ENCODE data around the gene ATP6V1G2.

The ATP6V1G2 gene

DNA sequence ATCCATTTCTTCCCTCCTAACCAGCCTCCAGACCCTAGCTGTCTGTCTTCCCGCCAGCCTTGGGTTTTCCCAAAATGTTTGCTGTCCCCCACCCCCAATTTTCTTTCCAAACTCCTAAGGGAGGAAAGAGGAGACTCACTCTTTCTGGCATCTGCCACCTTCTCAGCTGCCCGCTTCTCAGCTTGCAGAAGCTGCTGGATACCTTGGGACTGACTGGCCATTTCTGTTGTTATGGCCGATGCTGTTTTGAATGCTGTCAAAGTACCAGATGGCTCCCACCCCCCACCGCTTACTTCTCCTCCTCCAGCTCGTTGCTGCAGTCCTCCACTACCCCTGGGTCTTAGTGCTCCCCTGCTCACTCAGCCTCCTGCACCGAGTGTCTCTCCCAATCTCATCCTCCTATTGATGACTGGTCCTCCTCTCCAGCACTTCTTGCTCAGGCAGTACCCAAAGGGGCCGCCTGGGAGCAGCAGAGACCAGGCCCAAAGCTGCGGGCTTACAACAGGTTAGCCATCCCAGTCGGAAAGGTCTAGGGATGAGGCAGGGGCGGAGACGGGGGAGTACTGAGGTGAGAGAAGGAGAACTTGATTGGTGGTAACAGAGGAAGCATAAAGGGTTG, at the start of gene ATP6V1G2 (continued):
- TF ChIP-seq, protein P1, sequence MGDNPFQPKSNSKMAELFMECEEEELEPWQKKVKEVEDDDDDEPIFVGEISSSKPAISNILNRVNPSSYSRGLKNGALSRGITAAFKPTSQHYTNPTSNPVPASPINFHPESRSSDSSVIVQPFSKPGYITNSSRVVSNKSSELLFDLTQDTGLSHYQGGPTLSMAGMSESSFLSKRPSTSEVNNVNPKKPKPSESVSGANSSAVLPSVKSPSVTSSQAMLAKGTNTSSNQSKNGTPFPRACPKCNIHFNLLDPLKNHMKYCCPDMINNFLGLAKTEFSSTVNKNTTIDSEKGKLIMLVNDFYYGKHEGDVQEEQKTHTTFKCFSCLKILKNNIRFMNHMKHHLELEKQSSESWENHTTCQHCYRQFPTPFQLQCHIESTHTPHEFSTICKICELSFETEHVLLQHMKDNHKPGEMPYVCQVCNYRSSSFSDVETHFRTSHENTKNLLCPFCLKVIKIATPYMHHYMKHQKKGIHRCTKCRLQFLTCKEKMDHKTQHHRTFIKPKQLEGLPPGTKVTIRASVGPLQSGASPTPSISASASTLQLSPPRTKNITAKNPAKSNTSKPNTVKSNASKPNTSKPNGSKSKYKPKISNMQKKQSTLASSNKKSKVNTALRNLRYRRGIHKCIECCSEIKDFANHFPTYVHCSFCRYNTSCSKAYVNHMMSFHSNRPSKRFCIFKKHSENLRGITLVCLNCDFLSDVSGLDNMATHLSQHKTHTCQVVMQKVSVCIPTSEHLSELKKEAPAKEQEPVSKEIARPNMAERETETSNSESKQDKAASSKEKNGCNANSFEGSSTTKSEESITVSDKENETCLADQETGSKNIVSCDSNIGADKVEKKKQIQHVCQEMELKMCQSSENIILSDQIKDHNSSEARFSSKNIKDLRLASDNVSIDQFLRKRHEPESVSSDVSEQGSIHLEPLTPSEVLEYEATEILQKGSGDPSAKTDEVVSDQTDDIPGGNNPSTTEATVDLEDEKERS (tag by site-specific recombination; IDR thresholded peaks at IDR 0.05): no peak
- TF ChIP-seq, protein P2, sequence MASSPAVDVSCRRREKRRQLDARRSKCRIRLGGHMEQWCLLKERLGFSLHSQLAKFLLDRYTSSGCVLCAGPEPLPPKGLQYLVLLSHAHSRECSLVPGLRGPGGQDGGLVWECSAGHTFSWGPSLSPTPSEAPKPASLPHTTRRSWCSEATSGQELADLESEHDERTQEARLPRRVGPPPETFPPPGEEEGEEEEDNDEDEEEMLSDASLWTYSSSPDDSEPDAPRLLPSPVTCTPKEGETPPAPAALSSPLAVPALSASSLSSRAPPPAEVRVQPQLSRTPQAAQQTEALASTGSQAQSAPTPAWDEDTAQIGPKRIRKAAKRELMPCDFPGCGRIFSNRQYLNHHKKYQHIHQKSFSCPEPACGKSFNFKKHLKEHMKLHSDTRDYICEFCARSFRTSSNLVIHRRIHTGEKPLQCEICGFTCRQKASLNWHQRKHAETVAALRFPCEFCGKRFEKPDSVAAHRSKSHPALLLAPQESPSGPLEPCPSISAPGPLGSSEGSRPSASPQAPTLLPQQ (tag by site-specific recombination; IDR thresholded peaks at IDR 0.05): peak; percentile 10; the same call in 1 of the 2 replicates
- TF ChIP-seq, protein P3, sequence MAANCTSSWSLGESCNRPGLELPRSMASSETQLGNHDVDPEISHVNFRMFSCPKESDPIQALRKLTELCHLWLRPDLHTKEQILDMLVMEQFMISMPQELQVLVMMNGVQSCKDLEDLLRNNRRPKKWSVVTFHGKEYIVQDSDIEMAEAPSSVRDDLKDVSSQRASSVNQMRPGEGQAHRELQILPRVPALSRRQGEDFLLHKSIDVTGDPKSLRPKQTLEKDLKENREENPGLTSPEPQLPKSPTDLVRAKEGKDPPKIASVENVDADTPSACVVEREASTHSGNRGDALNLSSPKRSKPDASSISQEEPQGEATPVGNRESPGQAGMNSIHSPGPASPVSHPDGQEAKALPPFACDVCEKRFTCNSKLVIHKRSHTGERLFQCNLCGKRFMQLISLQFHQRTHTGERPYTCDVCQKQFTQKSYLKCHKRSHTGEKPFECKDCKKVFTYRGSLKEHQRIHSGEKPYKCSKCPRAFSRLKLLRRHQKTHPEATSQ (tag by site-specific recombination; IDR thresholded peaks at IDR 0.05): no peak
- TF ChIP-seq SCRT1 (tag by site-specific recombination; IDR thresholded peaks at IDR 0.05; ENCODE audit: borderline replicate concordance): peak; percentile 99
- TF ChIP-seq ZNF223 (tag by site-specific recombination; IDR thresholded peaks at IDR 0.05): no peak
- peak; percentile 11; the same call in 1 of the 2 replicates for TF ChIP-seq ZBTB20 (tag by site-specific recombination; IDR thresholded peaks at IDR 0.05)
- no peak for TF ChIP-seq ZNF777 (tag by site-specific recombination; IDR thresholded peaks at IDR 0.05; ENCODE audit: borderline replicate concordance)
- no peak for TF ChIP-seq SP7 (tag by site-specific recombination; IDR thresholded peaks at IDR 0.05)
- TF ChIP-seq, protein P4, sequence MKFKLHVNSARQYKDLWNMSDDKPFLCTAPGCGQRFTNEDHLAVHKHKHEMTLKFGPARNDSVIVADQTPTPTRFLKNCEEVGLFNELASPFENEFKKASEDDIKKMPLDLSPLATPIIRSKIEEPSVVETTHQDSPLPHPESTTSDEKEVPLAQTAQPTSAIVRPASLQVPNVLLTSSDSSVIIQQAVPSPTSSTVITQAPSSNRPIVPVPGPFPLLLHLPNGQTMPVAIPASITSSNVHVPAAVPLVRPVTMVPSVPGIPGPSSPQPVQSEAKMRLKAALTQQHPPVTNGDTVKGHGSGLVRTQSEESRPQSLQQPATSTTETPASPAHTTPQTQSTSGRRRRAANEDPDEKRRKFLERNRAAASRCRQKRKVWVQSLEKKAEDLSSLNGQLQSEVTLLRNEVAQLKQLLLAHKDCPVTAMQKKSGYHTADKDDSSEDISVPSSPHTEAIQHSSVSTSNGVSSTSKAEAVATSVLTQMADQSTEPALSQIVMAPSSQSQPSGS (tag by site-specific recombination; IDR thresholded peaks at IDR 0.05; ENCODE audit: low read depth): no peak
- TF ChIP-seq ZNF174 (tag by site-specific recombination; IDR thresholded peaks at IDR 0.05): no peak
- TF ChIP-seq FEZF1 (tag by site-specific recombination; IDR thresholded peaks at IDR 0.05): peak; percentile 72
- TF ChIP-seq, protein P5, sequence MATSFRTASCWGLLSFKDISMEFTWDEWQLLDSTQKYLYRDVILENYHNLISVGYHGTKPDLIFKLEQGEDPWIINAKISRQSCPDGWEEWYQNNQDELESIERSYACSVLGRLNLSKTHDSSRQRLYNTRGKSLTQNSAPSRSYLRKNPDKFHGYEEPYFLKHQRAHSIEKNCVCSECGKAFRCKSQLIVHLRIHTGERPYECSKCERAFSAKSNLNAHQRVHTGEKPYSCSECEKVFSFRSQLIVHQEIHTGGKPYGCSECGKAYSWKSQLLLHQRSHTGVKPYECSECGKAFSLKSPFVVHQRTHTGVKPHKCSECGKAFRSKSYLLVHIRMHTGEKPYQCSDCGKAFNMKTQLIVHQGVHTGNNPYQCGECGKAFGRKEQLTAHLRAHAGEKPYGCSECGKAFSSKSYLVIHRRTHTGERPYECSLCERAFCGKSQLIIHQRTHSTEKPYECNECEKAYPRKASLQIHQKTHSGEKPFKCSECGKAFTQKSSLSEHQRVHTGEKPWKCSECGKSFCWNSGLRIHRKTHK (tag by site-specific recombination; IDR thresholded peaks at IDR 0.05): no peak
- no peak for TF ChIP-seq ZNF596 (tag by site-specific recombination; IDR thresholded peaks at IDR 0.05)
- no peak for TF ChIP-seq ZNF311 (tag by site-specific recombination; IDR thresholded peaks at IDR 0.05; ENCODE audit: borderline replicate concordance)
- TF ChIP-seq SCRT2 (tag by site-specific recombination; IDR thresholded peaks at IDR 0.05): peak; percentile 100
- no peak; the same call in 1 of the 2 replicates for TF ChIP-seq ZNF629 (tag by site-specific recombination; IDR thresholded peaks at IDR 0.05)
- TF ChIP-seq, protein P6, sequence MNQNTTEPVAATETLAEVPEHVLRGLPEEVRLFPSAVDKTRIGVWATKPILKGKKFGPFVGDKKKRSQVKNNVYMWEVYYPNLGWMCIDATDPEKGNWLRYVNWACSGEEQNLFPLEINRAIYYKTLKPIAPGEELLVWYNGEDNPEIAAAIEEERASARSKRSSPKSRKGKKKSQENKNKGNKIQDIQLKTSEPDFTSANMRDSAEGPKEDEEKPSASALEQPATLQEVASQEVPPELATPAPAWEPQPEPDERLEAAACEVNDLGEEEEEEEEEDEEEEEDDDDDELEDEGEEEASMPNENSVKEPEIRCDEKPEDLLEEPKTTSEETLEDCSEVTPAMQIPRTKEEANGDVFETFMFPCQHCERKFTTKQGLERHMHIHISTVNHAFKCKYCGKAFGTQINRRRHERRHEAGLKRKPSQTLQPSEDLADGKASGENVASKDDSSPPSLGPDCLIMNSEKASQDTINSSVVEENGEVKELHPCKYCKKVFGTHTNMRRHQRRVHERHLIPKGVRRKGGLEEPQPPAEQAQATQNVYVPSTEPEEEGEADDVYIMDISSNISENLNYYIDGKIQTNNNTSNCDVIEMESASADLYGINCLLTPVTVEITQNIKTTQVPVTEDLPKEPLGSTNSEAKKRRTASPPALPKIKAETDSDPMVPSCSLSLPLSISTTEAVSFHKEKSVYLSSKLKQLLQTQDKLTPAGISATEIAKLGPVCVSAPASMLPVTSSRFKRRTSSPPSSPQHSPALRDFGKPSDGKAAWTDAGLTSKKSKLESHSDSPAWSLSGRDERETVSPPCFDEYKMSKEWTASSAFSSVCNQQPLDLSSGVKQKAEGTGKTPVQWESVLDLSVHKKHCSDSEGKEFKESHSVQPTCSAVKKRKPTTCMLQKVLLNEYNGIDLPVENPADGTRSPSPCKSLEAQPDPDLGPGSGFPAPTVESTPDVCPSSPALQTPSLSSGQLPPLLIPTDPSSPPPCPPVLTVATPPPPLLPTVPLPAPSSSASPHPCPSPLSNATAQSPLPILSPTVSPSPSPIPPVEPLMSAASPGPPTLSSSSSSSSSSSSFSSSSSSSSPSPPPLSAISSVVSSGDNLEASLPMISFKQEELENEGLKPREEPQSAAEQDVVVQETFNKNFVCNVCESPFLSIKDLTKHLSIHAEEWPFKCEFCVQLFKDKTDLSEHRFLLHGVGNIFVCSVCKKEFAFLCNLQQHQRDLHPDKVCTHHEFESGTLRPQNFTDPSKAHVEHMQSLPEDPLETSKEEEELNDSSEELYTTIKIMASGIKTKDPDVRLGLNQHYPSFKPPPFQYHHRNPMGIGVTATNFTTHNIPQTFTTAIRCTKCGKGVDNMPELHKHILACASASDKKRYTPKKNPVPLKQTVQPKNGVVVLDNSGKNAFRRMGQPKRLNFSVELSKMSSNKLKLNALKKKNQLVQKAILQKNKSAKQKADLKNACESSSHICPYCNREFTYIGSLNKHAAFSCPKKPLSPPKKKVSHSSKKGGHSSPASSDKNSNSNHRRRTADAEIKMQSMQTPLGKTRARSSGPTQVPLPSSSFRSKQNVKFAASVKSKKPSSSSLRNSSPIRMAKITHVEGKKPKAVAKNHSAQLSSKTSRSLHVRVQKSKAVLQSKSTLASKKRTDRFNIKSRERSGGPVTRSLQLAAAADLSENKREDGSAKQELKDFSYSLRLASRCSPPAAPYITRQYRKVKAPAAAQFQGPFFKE (tag by site-specific recombination; IDR thresholded peaks at IDR 0.05; ENCODE audit: borderline replicate concordance): no peak
- TF ChIP-seq KLF9 (tag by site-specific recombination; IDR thresholded peaks at IDR 0.05; ENCODE audit: low read depth): 0 out of 2 replicates have a peak, but pooled peaks have one; percentile 12
- TF ChIP-seq, protein P7, sequence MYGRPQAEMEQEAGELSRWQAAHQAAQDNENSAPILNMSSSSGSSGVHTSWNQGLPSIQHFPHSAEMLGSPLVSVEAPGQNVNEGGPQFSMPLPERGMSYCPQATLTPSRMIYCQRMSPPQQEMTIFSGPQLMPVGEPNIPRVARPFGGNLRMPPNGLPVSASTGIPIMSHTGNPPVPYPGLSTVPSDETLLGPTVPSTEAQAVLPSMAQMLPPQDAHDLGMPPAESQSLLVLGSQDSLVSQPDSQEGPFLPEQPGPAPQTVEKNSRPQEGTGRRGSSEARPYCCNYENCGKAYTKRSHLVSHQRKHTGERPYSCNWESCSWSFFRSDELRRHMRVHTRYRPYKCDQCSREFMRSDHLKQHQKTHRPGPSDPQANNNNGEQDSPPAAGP (tag by site-specific recombination; IDR thresholded peaks at IDR 0.05): peak; percentile 59

All from HEK293 (cell line).